Ascending aorta (tissue), 2 donors: ENCODE data around the gene RAB5IF. TPM values are rescaled to one million over a fixed set of nuclear protein-coding genes. Genes with fewer than 3 reads are reported as not detected.
"Not testable (repeated sequence)": the region's sequence is repeated elsewhere in the genome, so short reads cannot be mapped to it uniquely, and the experiment has no call there.

Experiments
- DNase-seq, 2 donors: peaks; one replicate each; pipeline ENCODE4 v3.0.0-alpha.2; 2019; ENCODE audit warnings: low spot score in 2 of 2
- H3K27ac ChIP-seq, 2 donors: fragments of 200-600 bp; sonication (generic); one replicate each; pipeline ENCODE4 v1.5.1; 2016 to 2017; ENCODE audit warnings: mild to moderate bottlenecking in 1 of 2
- H3K27me3 ChIP-seq: fragments of 200-600 bp; sonication (generic); one replicate; pipeline ENCODE4 v1.5.1; 2017
- H3K36me3 ChIP-seq, 2 donors: fragments of 200-600 bp; sonication (generic); one replicate each; pipeline ENCODE4 v1.5.1; 2016
- H3K4me1 ChIP-seq, 2 donors: fragments of 200-600 bp; sonication (generic); one replicate each; pipeline ENCODE4 v1.5.1; 2016 to 2017; ENCODE audit warnings: mild to moderate bottlenecking in 1 of 2
- H3K4me3 ChIP-seq, 2 donors: fragments of 200-600 bp; sonication (generic); one replicate each; pipeline ENCODE4 v1.5.1; 2016 to 2017; ENCODE audit warnings: mild to moderate bottlenecking in 1 of 2
- H3K9me3 ChIP-seq, 2 donors: fragments of 200-600 bp; sonication (generic); one replicate each; pipeline ENCODE4 v1.5.1; 2016
- intact Hi-C: fragments of 100-400 bp; cut with DNase I; formaldehyde crosslinking; loops from one replicate; pipeline ENCODE4 v1.15.1; 2023
- total RNA-seq: library from RNA; depleted of rRNA; stranded (reverse); fragments of >200 nt; gene quantifications from one replicate; pipeline ENCODE4 v1.1.0, GENCODE V29; 2016
- TF ChIP-seq, protein P1 (sequence below), 3 experiments: fragments of 200-600 bp in 2 of 3; fragments of 450-650 bp in 1 of 3; sonication (generic) in 2 of 3; IDR thresholded peaks; one replicate each; pipeline ENCODE4 v1.5.1; 2016 to 2019; ENCODE audit warnings: antibody characterized with exemption in 3 of 3, mild to moderate bottlenecking in 1 of 3, moderate library complexity in 1 of 3

RAB5IF gene
- total RNA-seq, 1 donor from 2014 or later: 28.4 TPM

DNA sequence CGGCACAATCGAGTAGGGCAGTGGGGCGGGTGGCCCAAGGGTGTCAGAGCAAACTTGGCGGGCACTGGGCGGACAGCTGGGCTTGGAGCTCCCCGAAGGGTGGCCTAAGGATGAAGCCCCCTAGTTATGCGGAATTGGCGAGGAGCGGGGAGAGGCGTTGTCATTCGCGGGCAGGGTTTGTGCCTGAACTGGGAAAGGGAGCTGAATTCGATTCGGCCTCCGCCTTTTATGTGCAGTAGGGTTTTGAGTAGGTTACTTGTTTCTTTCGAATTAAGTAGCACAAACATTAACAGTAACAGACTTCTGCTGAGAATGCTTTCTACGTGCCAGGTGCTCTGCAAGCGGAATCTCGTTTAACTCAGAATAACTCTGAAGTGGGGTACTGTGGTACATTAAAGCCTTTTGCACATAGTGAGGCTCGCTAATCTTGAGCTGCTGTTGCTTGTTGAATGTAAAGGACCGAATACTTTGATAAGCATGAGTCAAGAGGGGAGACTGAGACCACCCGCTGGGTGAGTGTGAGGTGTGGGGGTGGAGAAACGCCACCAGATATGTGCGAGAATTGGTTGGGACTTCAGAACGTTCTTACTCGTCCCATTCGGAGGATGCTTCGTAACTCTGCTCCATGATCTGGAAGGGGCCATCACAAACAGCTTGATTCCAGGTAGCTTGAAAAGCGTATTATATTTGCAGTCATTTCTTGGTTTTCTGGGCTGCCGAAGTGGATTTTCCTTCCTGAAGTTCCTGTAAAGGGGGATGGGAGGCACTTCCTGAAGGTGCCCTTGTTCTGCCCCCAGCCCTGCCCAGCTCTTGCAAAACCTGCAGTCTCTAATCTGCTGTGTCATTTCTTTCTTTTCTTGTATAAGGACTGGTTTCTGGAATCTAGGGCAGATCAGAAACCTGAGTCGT, 833 bp downstream of the RAB5IF start:
- no peaks in the 10 kb centered on the region for H3K27me3 ChIP-seq
- H3K27ac ChIP-seq: peak overlapping the region; percentile 73 to 92
- H3K4me3 ChIP-seq: peak overlapping the region; percentile 80 to 100
- H3K4me1 ChIP-seq: peaks cover 5 to 21% of the 10 kb centered on the region in 2 donors
- no peak for DNase-seq
- H3K36me3 ChIP-seq: peaks cover 28 to 36% of the 10 kb centered on the region in 2 donors
- intact Hi-C loops: loop anchor here (5.0 kb wide), 1 partner anchor 141 kb away; the partner anchor contains the start of gene NDRG3
- TF ChIP-seq, protein P1, sequence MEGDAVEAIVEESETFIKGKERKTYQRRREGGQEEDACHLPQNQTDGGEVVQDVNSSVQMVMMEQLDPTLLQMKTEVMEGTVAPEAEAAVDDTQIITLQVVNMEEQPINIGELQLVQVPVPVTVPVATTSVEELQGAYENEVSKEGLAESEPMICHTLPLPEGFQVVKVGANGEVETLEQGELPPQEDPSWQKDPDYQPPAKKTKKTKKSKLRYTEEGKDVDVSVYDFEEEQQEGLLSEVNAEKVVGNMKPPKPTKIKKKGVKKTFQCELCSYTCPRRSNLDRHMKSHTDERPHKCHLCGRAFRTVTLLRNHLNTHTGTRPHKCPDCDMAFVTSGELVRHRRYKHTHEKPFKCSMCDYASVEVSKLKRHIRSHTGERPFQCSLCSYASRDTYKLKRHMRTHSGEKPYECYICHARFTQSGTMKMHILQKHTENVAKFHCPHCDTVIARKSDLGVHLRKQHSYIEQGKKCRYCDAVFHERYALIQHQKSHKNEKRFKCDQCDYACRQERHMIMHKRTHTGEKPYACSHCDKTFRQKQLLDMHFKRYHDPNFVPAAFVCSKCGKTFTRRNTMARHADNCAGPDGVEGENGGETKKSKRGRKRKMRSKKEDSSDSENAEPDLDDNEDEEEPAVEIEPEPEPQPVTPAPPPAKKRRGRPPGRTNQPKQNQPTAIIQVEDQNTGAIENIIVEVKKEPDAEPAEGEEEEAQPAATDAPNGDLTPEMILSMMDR (IDR thresholded peaks at IDR 0.05): no peak
- no peaks in the 10 kb centered on the region for H3K9me3 ChIP-seq

DNA sequence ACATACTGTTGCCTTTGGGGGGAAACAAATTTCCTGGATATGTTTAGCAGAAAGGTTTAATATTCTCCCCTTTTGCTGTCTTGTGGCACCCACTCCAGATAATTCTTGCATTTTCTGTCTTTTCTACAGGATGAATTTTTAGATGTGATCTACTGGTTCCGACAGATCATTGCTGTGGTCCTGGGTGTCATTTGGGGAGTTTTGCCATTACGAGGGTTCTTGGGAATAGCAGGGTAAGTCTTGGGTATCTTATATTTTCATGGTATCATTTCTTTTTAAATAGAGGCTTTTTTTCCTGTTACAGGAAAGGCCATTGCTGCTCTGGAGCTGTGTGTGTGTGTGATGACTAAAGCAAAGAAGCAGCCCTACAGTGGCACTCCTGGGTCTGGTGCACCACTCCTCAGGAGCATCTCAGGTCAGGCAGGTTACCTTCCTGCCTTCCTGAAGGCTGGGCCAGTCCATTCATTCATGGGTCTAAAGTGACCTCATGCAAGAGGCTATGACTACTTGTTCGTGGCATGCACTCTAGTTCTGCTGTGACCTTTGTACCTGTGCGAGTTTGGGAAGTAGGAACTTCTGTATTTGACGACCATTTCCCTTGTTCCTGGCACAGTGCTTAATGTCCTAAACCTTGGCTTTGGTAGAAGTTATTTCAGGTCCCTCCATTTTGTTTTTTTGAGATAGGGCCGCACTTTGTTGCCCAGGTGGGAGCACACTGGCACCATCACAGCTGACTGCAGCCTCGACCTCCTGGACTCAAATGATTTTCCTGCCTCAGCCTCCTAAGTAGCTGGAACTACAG, 2.2 kb downstream of the RAB5IF start:
- Histone ChIP-seq H3K27me3 (no peaks in the 10 kb centered on the region), H3K27ac (no peak overlapping the region), H3K4me3 (peak overlapping the region in 1 of 2 donors; percentile 80), H3K36me3 (peaks cover 42 to 50% of the 10 kb centered on the region in 2 donors), H3K4me1 (peaks cover 5 to 21% of the 10 kb centered on the region in 2 donors), H3K9me3 (no peaks in the 10 kb centered on the region)
- intact Hi-C loops: loop anchor here (5.0 kb wide), 1 partner anchor 140 kb away; the partner anchor contains the start of gene NDRG3
- TF ChIP-seq, protein P1 (IDR thresholded peaks at IDR 0.05): no peak
- DNase-seq: no peak

DNA sequence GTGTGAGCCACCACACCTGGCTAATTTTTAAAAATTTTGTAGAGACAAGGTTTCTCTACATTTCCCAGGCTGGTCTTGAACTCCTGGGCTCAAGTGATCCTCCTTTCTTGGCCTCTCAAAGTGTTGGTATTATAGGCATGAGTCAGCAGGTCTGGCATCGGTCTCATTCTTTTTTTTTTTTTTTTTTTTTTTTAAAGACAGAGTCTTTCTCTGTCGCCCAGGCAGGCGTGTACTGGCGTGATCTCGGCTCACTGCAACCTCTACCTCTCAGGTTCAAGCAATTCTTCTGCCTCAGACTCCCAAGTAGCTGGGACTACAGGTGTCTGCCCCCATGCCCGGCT, 2.8 kb downstream of the RAB5IF start:
- not testable (repeated sequence) for H3K27ac ChIP-seq, DNase-seq, H3K9me3 ChIP-seq, H3K27me3 ChIP-seq, H3K4me3 ChIP-seq
- intact Hi-C loops: loop anchor here (5.0 kb wide), 1 partner anchor 139 kb away; the partner anchor contains the start of gene NDRG3
- H3K36me3 ChIP-seq: peaks cover 48 to 55% of the 10 kb centered on the region in 2 donors
- peaks cover 5 to 21% of the 10 kb centered on the region in 2 donors for H3K4me1 ChIP-seq

DNA sequence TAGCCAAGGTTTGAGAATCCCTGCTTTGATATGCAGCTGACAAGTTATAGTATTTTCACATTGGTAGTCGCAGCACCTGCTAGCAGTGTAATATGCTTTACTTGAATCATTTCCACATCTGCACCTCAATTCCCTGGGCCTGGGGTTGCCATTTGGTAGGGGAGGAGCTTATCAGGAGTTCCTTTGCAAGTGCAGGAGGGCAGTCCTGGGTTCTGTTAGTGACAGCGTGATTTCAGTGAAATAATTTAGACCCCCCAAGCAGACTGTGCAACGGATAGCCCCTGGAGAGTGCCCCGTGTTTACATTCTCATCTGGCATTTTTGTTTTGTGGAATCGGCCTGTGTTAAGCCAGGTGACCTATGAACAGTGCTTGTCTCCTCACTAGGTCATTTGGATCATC, 6.0 kb downstream of the RAB5IF start:
- Histone ChIP-seq H3K4me3 (no peak overlapping the region), H3K4me1 (peaks cover 3 to 12% of the 10 kb centered on the region in 2 donors), H3K36me3 (peaks cover 53 to 73% of the 10 kb centered on the region in 2 donors), H3K9me3 (no peaks in the 10 kb centered on the region), H3K27ac (no peak overlapping the region), H3K27me3 (no peaks in the 10 kb centered on the region)
- TF ChIP-seq, protein P1 (IDR thresholded peaks at IDR 0.05): no peak
- intact Hi-C loops: no loop called here
- no peak for DNase-seq

DNA sequence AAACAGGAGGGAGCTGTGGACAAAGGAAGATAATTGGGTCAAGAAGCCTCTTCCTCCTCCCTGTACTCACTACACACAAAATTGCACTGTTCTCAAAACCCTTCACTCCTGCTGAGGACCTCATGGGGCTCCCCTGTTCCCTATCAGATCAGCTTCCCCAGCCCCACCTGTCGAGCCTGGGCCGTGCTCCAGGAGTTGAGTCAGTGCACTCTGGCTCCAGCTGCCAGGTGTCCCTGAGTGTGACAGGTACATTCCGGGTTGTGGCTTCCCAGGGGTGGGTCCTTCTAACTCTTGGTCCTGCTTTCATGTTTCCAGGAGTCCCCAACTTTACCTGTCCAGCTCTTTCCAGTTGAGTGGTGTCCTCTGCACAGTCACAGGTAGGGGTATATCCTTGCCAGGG, 8.4 kb downstream of the RAB5IF start:
- Histone ChIP-seq H3K9me3 (no peaks in the 10 kb centered on the region), H3K4me3 (no peak overlapping the region), H3K27ac (no peak overlapping the region), H3K36me3 (peaks cover 48 to 60% of the 10 kb centered on the region in 2 donors), H3K27me3 (no peaks in the 10 kb centered on the region), H3K4me1 (no peaks in the 10 kb centered on the region)
- intact Hi-C loops: no loop called here
- no peak for DNase-seq
- TF ChIP-seq, protein P1 (IDR thresholded peaks at IDR 0.05): no peak
